Measurements from ENCODE around the gene AGAP1.
"Not testable (repeated sequence)": the region's sequence is repeated elsewhere in the genome, so short reads cannot be mapped to it uniquely, and the experiment has no call there.

The AGAP1 gene

DNA sequence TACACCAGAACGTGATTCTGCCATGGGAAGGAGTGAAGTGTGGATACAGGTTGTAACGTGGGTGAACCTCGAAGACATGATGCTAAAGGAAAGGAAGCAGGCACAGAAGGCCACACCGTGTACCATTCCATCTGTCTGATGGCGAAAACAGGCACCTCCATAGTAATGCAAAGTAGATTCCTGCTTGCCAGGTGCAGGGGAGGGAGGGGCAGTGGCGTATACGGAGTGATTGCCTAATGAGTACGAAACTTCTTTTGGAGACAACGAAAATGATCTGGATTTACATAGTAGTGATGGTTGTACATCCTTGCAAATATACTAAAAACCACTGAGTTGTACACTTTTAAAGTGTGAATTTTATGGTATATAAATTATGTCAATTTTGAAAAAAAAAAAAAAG, 567.7 kb downstream of the AGAP1 start:
- no peak for DNase-seq

DNA sequence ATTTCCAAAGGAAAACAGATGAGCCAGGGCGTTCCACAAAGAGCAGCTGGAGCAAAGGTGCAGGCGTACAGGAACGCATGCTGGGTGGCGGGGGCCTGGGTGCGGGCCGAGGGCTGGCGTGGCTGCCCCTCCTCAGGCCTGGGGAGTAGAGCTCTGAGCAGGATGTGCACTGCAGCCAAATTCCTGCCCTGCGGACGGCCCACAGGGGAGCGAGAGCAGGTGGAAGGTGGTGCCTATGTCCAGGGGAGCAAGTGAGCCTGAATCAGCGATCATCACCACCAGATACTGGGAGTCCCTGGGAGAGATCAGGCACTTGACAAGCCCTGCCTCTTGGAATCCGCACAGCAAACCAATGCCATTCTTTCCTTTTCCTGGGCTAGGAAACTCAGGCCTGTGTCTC, 568.1 kb downstream of the AGAP1 start:
- no peak for DNase-seq

DNA sequence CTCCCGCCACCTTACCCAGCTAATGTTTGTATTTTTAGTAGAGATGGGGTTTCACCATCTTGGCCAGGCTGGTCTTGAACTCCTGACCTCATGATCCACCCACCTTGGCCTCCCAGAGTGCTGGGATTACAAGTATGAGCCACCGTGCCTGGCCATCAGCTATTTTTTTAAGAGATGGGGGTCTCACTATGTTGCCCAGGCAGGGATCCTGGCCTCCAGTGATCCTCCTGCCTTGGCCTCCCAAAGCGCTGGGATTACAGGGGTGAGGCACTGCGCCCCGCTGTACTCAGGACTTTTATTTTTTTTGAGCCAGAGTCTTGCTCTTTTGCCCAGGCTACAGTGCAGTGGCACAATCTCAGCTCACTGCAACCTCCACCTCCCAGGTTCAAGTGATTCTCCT, 569.0 kb downstream of the AGAP1 start:
- DNase-seq: not testable (repeated sequence)

DNA sequence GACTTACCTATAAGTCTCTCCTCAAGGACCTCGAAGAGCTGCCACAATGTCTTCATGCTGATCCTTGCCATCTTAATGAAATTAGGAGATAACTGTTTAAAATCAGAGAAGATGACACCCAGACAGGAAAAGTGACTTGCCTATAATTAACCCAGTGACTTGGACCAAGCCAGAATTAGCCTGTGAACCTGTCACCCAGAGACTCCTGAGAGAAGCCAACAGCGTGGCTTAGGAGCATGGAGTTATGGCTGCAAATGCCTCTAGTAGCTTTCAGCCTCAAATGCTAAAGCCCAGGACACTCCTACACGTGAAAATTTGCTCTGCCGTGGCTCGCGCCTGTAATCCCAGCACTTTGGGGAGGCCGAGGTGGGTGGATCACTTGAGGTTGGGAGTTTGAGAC, 570.2 kb downstream of the AGAP1 start:
- DNase-seq: no peak

DNA sequence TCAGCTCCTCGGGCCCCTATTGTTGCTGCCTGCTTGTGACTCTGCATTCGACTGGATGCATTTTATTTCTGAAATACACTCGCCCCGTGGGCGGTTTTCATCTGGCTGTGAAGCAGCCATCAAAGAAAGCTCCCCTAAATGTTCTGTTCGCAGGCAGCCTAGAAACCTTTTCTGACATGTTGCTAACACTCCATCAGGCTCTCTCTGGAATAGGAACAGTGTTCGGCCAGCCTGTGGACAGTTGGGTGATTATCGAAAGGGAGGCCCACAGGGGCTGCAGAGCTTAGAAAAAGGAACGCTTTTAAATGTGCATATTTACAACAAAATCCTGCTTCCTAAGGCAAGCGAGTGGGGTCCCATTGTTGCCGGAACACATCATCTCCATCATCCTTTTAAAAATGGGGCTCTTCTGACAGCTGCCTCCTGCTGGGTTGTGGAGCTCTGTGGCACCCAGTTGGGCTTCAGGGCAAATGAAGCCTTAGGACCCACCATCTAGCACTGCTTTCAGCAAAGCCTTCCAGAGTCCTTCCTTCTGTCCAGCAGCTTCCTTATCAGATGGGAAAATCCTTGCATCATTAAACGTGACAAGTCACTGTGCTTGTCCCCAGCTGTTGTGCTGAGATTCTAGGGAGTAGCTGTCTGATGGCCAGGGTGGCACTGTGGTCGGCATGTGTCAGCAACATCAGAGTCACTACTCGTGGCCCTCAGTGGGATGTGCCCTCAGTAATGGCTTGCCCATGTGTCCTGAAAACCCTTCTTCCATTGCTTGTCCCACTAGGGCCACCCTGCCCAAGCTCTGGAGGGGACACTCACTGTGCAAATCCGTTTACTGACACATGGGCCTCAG, 571.7 kb downstream of the AGAP1 start:
- no peak for DNase-seq

DNA sequence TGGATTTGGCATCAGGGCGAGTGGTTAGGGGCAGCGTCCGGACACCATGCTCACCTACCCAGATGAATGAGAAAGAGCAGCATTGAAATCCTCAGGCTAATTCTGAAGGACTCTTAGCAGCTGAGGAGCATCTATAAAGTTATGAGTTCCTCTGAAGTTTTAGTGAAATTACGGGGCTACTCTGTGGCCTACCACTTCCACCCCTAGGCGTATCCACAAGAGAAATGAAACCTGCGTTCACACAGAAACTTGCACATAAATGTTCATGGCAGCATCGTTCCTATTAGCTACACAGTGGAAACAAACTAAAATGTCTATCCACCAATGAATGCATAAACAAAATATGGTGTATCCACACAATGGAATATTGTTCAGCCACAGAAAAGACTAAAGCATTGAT, 576.4 kb downstream of the AGAP1 start:
- DNase-seq: no peak

DNA sequence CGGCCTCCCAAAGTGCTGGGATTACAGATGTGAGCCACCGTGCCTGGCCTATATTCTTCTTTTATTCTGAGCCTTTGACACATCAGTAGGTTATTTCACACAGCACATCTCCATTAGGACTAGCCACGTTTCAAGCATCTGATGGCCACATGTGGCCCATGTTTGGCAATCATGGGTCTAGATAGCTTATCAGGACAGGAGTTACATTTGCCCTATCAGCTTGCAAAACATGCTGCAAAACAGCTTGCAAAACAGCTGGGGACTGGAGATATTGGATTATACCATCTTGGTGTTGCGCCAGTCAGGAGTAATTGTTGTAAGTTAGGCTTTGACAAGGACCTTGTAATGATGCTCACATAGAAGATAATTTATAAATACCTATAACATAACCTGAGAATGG, 579.4 kb downstream of the AGAP1 start:
- DNase-seq: no peak

DNA sequence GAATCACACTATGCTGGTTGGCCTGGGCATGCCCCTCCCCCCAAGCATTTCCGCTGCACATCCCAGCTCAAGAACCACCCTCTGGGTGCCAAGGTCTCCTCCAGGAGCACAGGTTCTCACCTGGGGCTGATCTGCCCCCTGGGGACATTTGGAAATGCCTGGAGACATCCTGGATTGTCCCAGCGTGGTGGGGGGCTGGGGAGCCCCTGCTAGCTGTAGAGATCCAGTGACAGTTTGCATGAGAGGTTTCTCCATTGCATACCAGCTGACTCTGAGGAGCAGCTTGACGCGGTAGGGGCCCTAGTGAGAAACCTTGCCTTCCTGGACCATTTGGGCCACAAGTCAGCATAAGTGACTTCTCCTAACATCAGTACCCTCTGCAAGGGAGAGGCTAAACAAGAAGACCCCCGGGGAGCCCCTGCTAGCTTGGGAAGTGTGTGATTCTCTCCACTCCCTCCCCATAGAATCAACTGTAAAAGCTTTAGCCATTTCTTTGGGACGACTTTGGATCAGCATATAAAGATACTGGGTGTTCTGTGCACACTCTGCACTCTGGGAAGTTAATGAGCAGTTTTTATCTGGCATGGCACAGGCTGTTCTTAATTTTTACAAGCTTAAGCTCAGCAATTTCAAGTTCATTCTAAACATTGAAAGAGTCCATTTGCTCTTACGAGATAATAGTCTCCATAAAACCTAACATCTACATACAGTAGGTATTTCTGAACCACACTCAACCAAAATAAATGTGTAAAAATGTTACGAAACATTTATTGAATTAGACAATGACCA, 580.2 kb downstream of the AGAP1 start:
- DNase-seq: no peak

DNA sequence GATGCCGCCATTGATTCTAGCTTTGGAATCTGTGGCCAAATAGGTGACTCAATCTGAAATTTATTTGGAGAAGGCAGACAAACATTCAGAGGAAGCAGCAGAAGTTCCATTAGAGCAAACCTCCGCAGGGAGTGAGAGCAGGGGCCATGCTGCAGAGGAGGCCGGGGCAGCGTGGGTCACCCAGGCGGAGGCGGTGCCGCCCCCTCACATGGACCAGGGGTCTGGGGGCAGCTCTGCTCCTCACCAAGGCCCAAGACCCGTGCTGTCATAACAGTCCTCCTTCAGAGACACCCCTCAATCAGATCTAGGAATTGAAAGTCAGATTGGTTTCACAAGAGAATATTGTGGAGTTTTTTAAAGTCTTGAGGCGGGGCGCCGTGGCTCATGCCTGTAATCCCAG, 582.0 kb downstream of the AGAP1 start:
- DNase-seq: no peak

DNA sequence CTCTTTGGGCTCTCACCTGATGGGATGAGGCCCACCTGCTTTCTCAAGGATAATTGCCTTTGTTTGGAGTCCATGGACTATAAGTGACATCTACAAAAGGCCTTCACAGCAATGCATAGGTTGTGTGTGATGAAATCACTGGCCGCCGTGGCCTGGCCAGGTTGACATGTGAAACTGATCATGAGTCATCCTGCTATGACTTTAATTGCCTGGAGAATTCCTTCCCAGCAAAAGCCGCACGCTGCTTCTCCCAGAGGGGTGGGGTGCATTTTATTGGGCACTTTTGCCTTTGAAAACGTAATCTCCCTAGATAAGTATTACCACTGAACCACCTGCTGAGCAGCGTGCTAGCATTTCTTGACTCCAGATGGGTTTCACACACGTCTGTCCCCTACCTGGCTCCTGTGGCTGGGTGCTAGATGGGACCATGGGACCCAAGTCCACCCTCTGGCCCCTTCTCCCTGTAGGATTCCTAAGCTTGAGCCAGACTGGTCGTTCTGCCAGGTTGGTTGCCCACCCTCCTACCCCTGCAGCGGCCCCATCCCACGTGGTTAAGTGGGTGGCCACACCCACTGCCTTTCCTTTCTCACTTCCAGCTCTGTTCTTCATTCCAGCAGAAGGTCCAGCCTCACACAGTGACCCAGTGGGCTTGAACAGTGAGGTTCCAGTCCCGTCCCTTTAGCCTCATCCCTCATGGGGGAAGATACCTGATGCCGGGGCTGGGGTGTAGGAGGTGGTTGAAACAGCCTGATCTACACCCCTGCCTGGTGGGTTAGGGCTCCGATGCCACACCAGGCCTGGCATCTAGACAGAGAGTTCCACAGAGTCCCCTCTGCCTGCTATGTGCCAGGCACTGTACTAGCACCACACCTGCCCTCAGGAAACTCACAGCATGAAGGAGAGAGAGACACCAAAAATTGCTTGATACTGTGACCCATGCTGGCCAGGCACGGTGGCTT, 584.7 kb downstream of the AGAP1 start:
- DNase-seq: no peak

DNA sequence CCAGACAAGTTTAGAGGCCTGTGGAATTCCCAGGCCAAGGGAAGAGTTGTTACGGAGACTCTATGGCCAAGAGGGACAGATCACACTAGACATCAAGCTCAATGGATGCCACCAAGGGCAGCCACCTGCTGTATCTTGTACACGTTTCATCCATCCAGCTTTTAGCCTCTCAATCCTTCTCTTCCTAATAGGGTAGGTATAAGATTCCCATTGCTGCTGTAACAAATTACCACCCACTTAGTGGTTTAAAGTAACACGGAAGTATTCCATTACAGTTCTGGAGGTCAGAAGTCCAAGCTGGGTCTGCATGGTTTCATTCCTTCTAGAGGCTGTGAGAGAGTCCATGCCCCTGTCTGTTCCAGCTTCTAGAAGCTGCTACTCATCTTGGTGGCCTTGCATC, 586.6 kb downstream of the AGAP1 start:
- DNase-seq: no peak

DNA sequence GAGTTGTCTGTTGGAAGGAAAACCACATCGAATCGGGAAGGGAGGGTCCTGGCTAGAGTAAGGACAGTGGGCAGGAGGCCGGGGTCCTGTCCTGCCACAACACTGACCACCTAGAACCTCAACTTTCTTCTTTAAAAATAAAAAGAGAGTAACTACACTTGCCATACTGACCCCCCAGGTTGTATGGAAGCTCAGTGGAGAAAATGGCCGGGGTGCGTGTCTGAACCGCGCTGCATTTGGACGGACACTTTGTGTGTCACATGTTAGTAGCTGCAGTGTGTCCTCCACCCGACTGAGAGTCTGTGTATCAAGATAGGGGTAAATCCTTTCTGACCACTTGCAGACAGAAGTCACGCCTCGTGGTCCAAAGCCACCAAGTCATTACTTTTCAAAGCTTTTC, 587.3 kb downstream of the AGAP1 start:
- DNase-seq: no peak

DNA sequence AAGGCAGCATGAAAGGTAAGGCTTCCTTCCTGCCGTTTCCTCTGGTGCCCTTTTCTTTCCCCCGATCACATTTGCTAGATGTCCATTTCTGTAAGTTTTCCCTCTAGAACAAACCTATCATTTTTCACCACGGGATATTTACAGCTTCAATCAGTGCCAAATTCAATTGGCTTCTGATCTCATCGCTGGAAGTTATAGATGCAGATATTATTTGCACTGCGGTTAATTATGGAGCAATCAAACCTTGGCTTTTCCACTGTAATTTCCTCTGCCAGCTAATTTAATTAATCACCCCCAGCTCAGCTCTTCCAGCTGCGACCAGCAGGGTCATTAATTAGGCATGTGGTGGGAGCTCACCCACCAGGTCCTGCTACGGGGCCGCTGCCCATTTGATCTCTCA, 588.2 kb downstream of the AGAP1 start:
- DNase-seq: no peak

DNA sequence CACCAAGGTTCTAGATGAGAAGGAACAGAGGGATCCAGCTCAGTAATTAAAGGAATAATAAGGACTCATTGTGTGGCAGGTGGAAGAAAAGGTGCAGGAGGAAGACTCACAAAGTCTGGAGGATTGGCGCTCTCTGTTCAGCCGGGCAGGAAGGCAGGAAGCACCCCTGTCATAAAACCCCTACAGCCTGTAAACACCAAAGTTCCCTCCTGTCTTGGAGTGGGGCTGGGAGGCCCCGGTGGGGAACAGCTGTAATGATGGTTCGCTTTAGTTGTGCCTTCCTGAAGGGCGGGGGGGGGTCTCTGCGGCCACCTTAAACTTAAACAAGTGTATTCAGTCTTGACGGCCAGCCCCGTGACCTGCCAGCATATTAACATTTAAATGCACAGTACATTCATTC, 590.1 kb downstream of the AGAP1 start:
- no peak for DNase-seq

DNA sequence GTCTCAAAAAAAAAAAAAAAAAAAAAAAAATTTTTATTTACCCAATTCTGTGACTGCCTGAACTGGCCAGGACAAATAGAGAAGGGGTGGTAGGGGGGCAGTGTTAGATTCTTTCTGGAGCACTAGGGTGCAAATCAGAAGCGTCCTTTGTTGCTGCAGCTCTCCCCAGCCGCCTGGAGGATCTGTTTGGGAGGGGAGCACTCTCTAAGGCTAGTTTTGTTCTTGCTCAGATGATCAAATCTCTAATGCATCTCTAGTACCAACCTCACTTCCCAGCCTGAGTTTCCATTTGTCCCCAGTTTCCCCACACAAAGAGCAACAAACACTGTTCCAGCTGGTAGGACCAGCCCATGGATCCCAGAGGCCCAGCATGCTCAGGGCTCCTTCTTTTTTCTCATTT, 591.4 kb downstream of the AGAP1 start:
- no peak for DNase-seq

DNA sequence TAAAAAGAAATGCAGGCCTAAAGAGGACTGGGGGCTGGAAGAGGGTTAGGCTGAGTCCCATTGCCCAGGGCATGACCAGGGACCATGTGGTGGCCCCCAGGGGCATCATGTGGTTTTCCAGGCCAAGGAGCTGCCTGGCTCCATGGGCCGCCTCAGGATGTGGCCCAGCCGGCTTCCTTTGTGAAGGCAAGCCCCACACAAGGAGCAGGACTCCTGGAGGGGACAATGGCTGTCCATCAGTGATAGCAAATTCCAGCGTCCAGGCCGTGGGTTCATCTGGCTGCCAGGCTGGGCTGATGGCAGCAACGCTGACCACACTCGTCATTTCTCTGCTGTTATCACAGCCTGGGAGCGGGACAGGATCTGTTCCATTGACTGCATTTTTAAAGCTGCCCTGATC, 591.8 kb downstream of the AGAP1 start:
- no peak for DNase-seq

DNA sequence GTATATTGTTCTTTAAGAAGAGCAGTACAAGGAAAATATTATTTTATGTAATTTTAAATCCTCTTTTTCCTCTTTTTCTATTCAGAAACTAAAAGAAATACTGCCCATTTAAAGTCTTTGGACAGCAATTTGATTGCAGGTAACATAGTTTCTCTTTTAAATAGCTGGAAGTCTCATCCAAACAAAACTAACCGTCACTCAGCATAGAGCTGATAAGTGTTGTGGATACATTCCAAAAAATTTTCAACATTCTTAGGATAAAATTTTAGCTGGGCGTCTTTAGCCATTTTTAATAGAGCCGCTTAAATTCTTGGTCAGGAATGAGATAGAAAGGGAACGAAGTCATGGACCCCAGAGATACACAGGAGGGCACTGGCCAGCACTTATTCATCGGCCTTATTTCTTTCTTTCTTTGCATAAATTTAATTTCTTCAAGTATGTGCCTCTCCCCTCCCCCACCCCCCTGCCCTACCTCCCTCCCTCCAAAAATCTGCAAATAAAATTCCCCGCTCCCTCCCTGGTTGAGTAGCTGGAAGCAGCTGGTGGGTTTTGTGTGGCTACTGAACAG, 592.6 kb downstream of the AGAP1 start:
- DNase-seq: no peak

DNA sequence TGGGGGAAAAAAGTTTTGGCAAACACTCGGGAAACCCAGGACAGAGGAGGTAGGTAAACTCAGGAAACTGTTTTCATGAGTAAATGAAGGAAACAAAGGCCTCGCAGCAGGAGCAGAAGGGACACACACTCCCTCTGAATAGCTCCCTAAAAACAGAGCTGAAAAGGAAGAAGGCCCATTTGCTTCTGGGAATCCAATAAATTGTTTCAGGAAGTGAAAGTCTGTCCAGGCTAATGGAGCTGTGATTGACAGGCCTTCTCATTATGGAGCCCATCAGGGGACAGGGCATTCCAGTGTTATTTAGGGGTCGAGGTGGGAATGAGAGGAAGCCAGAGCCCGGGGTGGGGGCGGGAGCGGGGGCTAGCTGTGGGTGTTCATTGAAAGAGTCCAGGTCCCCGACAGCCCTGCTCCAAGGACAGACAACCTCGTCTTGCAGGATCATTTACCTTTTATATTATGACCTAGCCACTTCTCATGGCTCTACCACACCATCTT, 593.2 kb downstream of the AGAP1 start:
- no peak for DNase-seq

DNA sequence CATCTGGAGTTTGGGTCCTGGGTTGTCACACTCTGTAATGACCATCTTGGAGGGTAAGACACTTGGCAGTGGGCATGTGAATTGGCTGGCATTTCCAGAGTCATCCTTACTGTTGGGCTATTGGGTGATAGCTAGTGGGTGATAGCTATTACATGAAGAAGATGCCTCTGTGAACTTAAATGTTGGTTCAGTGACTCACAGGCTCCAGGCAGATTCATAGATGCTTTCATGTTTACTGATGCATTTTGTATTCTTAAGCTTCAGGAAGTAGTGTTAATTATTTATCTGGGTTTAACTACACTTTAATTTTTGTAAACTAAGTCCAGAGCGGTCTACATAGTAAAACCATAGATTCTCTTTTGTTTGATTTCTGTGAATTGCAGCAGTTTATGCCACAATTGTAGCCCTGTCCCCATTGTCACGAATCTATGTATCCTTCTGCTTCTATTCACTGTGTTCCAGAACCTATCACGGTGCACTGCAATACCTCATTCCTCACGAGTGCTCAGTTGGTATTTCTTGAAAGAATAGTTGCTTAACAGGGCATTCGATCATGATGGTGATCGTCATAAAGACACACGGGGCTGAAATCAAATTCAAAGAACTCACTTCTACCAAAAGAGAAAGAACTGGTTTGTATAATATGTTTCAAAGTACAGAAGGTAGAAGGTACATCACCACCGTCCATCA, 594.7 kb downstream of the AGAP1 start:
- no peak for DNase-seq

DNA sequence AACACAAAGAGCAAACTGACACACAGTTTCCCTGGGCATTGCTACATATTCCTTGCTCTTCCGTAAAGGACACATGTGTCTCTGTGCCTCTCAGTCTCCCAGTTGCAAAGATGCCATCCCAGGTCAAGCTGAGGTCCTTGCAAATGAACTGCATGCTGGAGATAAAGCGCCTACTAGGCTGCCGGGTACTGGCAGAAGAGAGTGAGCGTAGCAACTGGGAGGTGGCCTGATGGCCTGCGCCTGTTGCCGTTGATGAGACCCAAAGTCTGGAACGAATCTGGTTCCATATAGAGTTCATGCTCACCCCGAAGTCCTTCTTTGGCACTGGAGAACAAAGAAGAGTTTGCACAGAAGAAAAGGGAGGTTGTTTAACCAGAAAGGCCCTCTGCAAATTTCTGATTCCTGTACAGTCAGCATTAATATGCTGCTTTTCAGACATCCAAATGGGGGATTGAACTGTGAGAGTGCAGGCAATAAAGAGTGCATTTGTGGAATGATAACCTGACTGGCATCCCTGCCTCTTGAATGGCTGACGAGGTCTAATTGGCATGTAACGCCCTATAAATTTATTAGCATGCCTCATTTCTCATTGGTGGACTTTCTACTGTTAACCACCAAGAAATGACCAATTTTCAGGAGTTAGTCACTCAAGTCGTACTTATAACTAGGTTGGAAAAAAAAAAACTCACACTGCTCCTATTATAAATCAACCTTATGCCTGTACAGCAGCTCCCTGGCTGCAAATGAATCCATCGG, 595.6 kb downstream of the AGAP1 start:
- DNase-seq: no peak

DNA sequence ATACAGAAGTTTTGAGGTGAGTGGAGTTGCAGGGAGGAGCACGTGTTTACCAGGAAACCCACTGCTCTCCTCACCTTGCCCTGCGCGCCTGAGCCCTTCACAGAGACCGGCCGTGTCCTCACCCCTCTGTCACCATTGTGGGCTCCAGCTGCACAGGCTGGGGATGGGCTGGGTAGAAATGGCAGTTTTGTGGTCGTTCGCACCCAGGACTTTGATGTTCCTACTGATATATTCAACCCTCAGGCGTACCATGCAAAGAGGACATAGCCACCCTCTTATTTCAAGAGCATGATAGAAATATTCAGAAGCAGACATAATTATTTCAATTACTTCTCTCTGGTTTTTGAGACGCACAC, 596.2 kb downstream of the AGAP1 start:
- no peak for DNase-seq
